Mucosa of stomach (tissue), 1 donor: Measurements from ENCODE around the gene ESRRB.

ENCODE experiments used
- H3K27me3 ChIP-seq: one replicate; pipeline ENCODE4 v1.7.0; 2013; ENCODE audit warnings: mild to moderate bottlenecking, low read length; ENCODE audit not compliant: control insufficient read depth, insufficient read depth
- H3K36me3 ChIP-seq: one replicate; pipeline ENCODE4 v1.7.0; 2013; ENCODE audit warnings: low read length; ENCODE audit not compliant: control insufficient read depth, insufficient read depth
- H3K4me1 ChIP-seq: one replicate; pipeline ENCODE4 v1.7.0; 2013; ENCODE audit warnings: mild to moderate bottlenecking, low read length; ENCODE audit not compliant: control insufficient read depth, insufficient read depth
- H3K4me3 ChIP-seq: one replicate; pipeline ENCODE4 v1.7.0; 2013; ENCODE audit warnings: low read length
- H3K9ac ChIP-seq: one replicate; pipeline ENCODE4 v1.7.0; 2013; ENCODE audit warnings: mild to moderate bottlenecking, low read length, moderate library complexity
- H3K9me3 ChIP-seq: one replicate; pipeline ENCODE4 v1.7.0; 2013; ENCODE audit warnings: mild to moderate bottlenecking, low read length, moderate library complexity; ENCODE audit not compliant: control insufficient read depth
- donor health status: Pancreatic carcinoma.

The ESRRB gene

GRCh38 chr14:76337635-76338545 is 38.0 kb upstream of the ESRRB start:
- H3K4me1 ChIP-seq: no peaks in the 10 kb centered on the region
- no peak overlapping the region for H3K4me3 ChIP-seq
- H3K9ac ChIP-seq: no peak overlapping the region
- peaks cover 5% of the 10 kb centered on the region for H3K27me3 ChIP-seq
- no peaks in the 10 kb centered on the region for H3K9me3 ChIP-seq
- H3K36me3 ChIP-seq: no peaks in the 10 kb centered on the region

- H3K27me3 ChIP-seq: peaks cover 5% of the 10 kb centered on the region
- H3K4me3 ChIP-seq: no peak overlapping the region
- no peaks in the 10 kb centered on the region for H3K36me3 ChIP-seq
- no peaks in the 10 kb centered on the region for H3K4me1 ChIP-seq
- no peaks in the 10 kb centered on the region for H3K9me3 ChIP-seq
- no peak overlapping the region for H3K9ac ChIP-seq
Observed at GRCh38 chr14:76339728-76340615, 36.0 kb upstream of the ESRRB start.

GRCh38 chr14:76343386-76343785 is 32.6 kb upstream of the ESRRB start:
- peaks cover 5% of the 10 kb centered on the region for H3K27me3 ChIP-seq
- no peaks in the 10 kb centered on the region for H3K36me3 ChIP-seq
- H3K4me1 ChIP-seq: no peaks in the 10 kb centered on the region
- H3K9me3 ChIP-seq: no peaks in the 10 kb centered on the region
- no peak overlapping the region for H3K4me3 ChIP-seq
- H3K9ac ChIP-seq: no peak overlapping the region

- Histone ChIP-seq H3K4me3 (no peak overlapping the region), H3K36me3 (no peaks in the 10 kb centered on the region), H3K4me1 (no peaks in the 10 kb centered on the region), H3K9me3 (no peaks in the 10 kb centered on the region), H3K9ac (no peak overlapping the region), H3K27me3 (peaks cover 4% of the 10 kb centered on the region)
Observed at GRCh38 chr14:76346391-76347160, 29.4 kb upstream of the ESRRB start.

- Histone ChIP-seq H3K4me1 (peaks cover 3% of the 10 kb centered on the region), H3K9ac (no peak overlapping the region), H3K4me3 (no peak overlapping the region), H3K9me3 (no peaks in the 10 kb centered on the region), H3K36me3 (no peaks in the 10 kb centered on the region), H3K27me3 (peaks cover 16% of the 10 kb centered on the region)
Observed at GRCh38 chr14:76348898-76349297, 27.0 kb upstream of the ESRRB start.

GRCh38 chr14:76349993-76350392 is 25.9 kb upstream of the ESRRB start:
- Histone ChIP-seq H3K4me1 (peaks cover 3% of the 10 kb centered on the region), H3K36me3 (no peaks in the 10 kb centered on the region), H3K9me3 (no peaks in the 10 kb centered on the region), H3K27me3 (peaks cover 16% of the 10 kb centered on the region), H3K4me3 (no peak overlapping the region), H3K9ac (no peak overlapping the region)

GRCh38 chr14:76350671-76351070 is 25.3 kb upstream of the ESRRB start:
- Histone ChIP-seq H3K9ac (no peak overlapping the region), H3K36me3 (no peaks in the 10 kb centered on the region)

GRCh38 chr14:76351941-76352340 is 24.0 kb upstream of the ESRRB start:
- no peaks in the 10 kb centered on the region for H3K9me3 ChIP-seq
- H3K4me3 ChIP-seq: no peak overlapping the region
- H3K9ac ChIP-seq: no peak overlapping the region
- H3K36me3 ChIP-seq: no peaks in the 10 kb centered on the region
- peaks cover 16% of the 10 kb centered on the region for H3K27me3 ChIP-seq
- peaks cover 3% of the 10 kb centered on the region for H3K4me1 ChIP-seq

More at GRCh38 chr14:76350671-76351070, 25.3 kb upstream of the ESRRB start:
- Histone ChIP-seq H3K27me3 (peaks cover 16% of the 10 kb centered on the region), H3K9me3 (no peaks in the 10 kb centered on the region), H3K4me3 (no peak overlapping the region), H3K4me1 (peaks cover 3% of the 10 kb centered on the region)

GRCh38 chr14:76352639-76353281 is 23.2 kb upstream of the ESRRB start:
- no peaks in the 10 kb centered on the region for H3K9me3 ChIP-seq
- peaks cover 3% of the 10 kb centered on the region for H3K4me1 ChIP-seq
- no peaks in the 10 kb centered on the region for H3K36me3 ChIP-seq
- H3K4me3 ChIP-seq: peak overlapping the region; percentile 2
- H3K9ac ChIP-seq: no peak overlapping the region
- peaks cover 16% of the 10 kb centered on the region for H3K27me3 ChIP-seq

- no peaks in the 10 kb centered on the region for H3K36me3 ChIP-seq
- H3K9me3 ChIP-seq: no peaks in the 10 kb centered on the region
- peaks cover 3% of the 10 kb centered on the region for H3K4me1 ChIP-seq
- H3K4me3 ChIP-seq: no peak overlapping the region
- H3K27me3 ChIP-seq: peaks cover 16% of the 10 kb centered on the region
- H3K9ac ChIP-seq: no peak overlapping the region
Observed at GRCh38 chr14:76354310-76354709, 21.6 kb upstream of the ESRRB start.

- Histone ChIP-seq H3K9me3 (no peaks in the 10 kb centered on the region), H3K4me3 (no peak overlapping the region)
Observed at GRCh38 chr14:76355771-76356170, 20.2 kb upstream of the ESRRB start.

More at GRCh38 chr14:76355771-76356170, 20.2 kb upstream of the ESRRB start:
- H3K4me1 ChIP-seq: peaks cover 3% of the 10 kb centered on the region
- H3K36me3 ChIP-seq: no peaks in the 10 kb centered on the region
- no peak overlapping the region for H3K9ac ChIP-seq
- H3K27me3 ChIP-seq: peaks cover 12% of the 10 kb centered on the region
